Lower lobe of right lung (tissue), 2 donors: Measurements from ENCODE around the gene TMEM161A. TPM values are rescaled to one million over a fixed set of nuclear protein-coding genes. Genes with fewer than 3 reads are reported as not detected.

Experiments used
- ATAC-seq, 2 donors: fragments of 200-7000 bp; cut with Tn5 transposase; one replicate each; pipeline ENCODE4 v1.9.1; 2020 to 2022; ENCODE audit warnings: mild to moderate bottlenecking in 2 of 2, moderate library complexity in 2 of 2
- DNase-seq: peaks from one replicate; pipeline ENCODE4 v3.0.0-alpha.2; 2020
- H3K27ac ChIP-seq: fragments of 200-600 bp; one replicate; pipeline ENCODE4 v1.8.0; 2022
- H3K27me3 ChIP-seq: fragments of 200-600 bp; one replicate; pipeline ENCODE4 v1.8.0; 2022; ENCODE audit warnings: low read depth
- H3K36me3 ChIP-seq: fragments of 200-600 bp; one replicate; pipeline ENCODE4 v1.8.0; 2022; ENCODE audit warnings: mild to moderate bottlenecking
- H3K4me1 ChIP-seq: fragments of 200-600 bp; one replicate; pipeline ENCODE4 v1.8.0; 2022
- H3K4me3 ChIP-seq: fragments of 200-600 bp; one replicate; pipeline ENCODE4 v1.8.0; 2022; ENCODE audit warnings: mild to moderate bottlenecking
- H3K9me3 ChIP-seq: fragments of 200-600 bp; one replicate; pipeline ENCODE4 v1.8.0; 2022
- intact Hi-C: fragments of 100-400 bp; cut with DNase I; formaldehyde crosslinking; loops from one replicate; pipeline ENCODE4 v1.11.0; 2022
- total RNA-seq: library from RNA; stranded (reverse); fragmentation: NEBNext Ultra II Directional; extraction: Animal tissue kit (Norgen Biotek cat#: 25700); gene quantifications from one replicate; pipeline ENCODE4 v1.2.1, GENCODE V29; 2021
- TF ChIP-seq, protein P1 (sequence below): fragments of 200-600 bp; IDR thresholded peaks from one replicate; pipeline ENCODE4 v1.8.0; 2022; ENCODE audit warnings: antibody characterized with exemption, mild to moderate bottlenecking
- donor health status: DM: no; HTN: yes; CAD: no; lungs with severe emphysema.

TMEM161A gene
- total RNA-seq, 1 donor from 2014 or later = 28.1 TPM

DNA sequence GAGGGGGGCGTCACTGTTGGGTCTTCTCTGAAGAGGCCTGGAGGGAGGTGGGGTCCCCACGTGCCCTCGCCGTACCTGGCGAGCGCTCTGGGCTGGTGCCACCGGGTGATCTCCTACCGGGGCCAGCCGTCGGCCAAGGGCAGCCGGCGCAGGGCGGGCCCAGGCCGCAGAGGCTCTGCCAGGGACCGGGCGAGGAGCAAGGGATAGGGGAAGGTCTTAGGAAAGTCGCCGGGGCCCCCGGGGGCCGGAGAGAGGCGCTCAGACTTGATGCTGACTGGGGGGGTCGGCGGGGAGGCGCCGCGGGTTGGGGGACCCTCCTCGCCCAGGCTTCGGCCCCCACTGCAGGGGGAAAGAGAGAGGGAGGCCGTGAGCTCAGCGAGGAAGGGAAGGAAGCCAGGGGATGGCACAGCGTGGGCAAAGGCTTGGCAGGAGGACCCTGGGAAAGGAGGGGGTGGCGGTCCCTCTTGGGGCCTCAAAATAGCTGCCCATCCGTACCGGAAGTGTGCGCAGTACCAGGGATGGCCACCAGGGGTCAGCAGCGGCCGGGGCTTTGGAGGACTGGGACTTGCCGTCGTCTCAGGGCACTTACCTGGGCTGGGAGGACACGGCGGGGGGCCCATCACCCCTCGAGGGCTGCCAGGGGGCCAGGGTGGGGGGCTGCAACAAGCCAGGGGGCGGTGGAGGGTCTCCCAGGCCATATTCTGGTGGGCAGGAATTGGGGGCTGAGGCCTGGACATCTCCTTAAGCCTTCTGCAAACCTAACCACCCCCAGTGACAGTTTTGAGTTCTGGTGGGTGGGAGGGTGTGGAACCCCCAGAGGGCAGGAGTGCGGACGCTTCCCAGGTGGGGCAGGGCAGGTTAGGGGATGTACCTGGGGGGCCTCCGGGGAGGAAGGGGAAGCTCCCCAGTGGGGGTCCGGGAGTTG, 7.7 kb upstream of the TMEM161A start:
- ATAC-seq (peak; percentile 84 to 90), DNase-seq (peak; percentile 86)
- Histone ChIP-seq H3K4me3 (no peak overlapping the region), H3K27me3 (no peaks in the 10 kb centered on the region), H3K4me1 (no peaks in the 10 kb centered on the region), H3K27ac (no peak overlapping the region), H3K9me3 (no peaks in the 10 kb centered on the region), H3K36me3 (peaks cover 33% of the 10 kb centered on the region)
- TF ChIP-seq, protein P1, sequence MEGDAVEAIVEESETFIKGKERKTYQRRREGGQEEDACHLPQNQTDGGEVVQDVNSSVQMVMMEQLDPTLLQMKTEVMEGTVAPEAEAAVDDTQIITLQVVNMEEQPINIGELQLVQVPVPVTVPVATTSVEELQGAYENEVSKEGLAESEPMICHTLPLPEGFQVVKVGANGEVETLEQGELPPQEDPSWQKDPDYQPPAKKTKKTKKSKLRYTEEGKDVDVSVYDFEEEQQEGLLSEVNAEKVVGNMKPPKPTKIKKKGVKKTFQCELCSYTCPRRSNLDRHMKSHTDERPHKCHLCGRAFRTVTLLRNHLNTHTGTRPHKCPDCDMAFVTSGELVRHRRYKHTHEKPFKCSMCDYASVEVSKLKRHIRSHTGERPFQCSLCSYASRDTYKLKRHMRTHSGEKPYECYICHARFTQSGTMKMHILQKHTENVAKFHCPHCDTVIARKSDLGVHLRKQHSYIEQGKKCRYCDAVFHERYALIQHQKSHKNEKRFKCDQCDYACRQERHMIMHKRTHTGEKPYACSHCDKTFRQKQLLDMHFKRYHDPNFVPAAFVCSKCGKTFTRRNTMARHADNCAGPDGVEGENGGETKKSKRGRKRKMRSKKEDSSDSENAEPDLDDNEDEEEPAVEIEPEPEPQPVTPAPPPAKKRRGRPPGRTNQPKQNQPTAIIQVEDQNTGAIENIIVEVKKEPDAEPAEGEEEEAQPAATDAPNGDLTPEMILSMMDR = peak; percentile 85
- intact Hi-C loops = no loop called here

DNA sequence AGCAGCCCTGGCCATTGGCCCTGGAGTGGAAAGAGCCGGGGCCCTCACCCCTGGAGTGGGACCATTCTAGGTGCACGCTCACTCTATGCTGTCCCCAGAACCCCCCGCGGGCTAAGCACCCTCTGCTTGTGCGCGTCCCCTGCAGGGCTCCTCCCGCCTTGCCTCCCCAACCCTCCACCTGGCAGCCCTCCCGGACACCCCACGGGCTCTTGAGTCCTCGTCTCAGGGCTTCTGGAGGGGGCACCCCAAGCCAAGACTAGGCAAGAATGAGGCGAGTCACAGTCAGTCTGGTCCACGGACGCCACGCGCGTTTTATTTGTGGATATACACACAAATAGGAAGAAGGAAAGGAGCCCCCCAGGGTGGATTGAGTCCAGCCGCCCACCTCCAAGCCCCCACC, 7.0 kb upstream of the TMEM161A start:
- TF ChIP-seq, protein P1 = no peak
- intact Hi-C loops = no loop called here
- Histone ChIP-seq H3K27ac (no peak overlapping the region), H3K9me3 (no peaks in the 10 kb centered on the region), H3K4me3 (no peak overlapping the region), H3K4me1 (no peaks in the 10 kb centered on the region), H3K27me3 (no peaks in the 10 kb centered on the region), H3K36me3 (peaks cover 33% of the 10 kb centered on the region)
- ATAC-seq (peak in 1 of 2 donors; percentile 4), DNase-seq (no peak)

DNA sequence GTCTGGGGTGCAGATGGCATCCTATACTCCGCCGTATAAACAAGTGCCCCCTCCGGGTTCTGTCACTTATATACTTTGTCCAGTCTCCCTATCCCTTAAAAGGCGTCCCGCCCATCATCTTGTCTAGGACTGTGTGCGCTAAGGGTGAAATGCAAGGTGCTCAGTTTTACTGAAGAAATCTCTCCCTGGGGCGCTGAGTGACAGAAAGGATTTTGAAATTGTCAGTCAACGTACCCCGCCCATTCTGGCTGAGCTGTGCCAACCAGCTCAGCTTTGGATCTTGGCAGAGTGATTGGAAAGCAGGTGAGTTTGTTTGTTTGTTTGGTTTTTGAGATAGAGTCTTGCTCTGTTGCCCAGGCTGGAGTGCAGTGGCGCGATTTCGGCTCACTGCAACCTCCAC, 4.1 kb upstream of the TMEM161A start:
- Histone ChIP-seq H3K4me1 (peaks cover 5% of the 10 kb centered on the region), H3K36me3 (peaks cover 10% of the 10 kb centered on the region), H3K27me3 (no peaks in the 10 kb centered on the region), H3K27ac (no peak overlapping the region), H3K4me3 (no peak overlapping the region), H3K9me3 (no peaks in the 10 kb centered on the region)
- intact Hi-C loops = no loop called here
- DNase-seq (no peak), ATAC-seq (no peak)
- TF ChIP-seq, protein P1 = no peak

DNA sequence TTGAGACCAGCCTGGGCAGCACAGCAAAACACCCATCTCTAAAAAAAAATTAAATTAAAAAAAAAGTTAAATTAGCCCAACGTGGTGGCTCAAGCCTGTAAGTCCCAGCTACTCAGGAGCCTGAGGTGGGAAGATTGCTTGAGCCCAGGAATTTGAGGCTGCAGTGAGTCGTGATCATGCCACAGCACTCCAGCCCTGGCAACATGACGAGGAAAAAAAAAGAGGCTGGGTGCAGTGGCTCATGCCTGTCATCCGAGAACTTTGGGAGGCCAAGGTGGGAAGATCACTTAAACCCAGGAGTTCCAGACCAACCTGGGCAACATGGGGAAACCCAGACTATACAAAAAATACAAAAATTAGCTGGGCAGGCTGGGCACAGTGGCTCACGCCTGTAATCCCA, 2.2 kb upstream of the TMEM161A start:
- H3K9me3 ChIP-seq = no peaks in the 10 kb centered on the region
- ATAC-seq (no peak), DNase-seq (no peak)
- no peaks in the 10 kb centered on the region for H3K36me3 ChIP-seq
- intact Hi-C loops = no loop called here
- H3K4me1 ChIP-seq = peaks cover 10% of the 10 kb centered on the region
- no peak overlapping the region for H3K27ac ChIP-seq
- TF ChIP-seq, protein P1 = no peak
- H3K4me3 ChIP-seq = no peak overlapping the region
- no peaks in the 10 kb centered on the region for H3K27me3 ChIP-seq

DNA sequence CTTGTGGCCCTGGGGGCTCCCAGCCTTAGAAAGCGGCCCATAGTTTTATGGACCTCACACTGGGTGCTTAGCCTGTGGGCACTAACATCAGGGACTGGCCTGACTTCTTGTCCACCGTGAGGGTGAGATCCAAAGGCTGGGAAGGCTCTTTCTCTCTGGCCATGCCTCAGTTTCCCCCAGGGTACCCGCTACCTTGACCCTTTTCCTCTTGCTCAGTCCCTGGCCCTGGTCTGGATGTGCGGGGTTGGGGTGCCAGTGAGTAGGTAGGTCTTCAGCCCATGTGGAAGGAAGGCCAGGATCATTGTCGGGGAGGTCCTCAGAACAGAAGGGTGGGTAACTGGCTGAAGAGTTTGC, 1.6 kb upstream of the TMEM161A start:
- no peak for ATAC-seq
- TF ChIP-seq, protein P1 = peak; percentile 7
- intact Hi-C loops = no loop called here
- Histone ChIP-seq H3K27me3 (no peaks in the 10 kb centered on the region), H3K27ac (no peak overlapping the region), H3K36me3 (no peaks in the 10 kb centered on the region), H3K9me3 (no peaks in the 10 kb centered on the region), H3K4me3 (no peak overlapping the region), H3K4me1 (peaks cover 10% of the 10 kb centered on the region)
- no peak for DNase-seq
